Vagina (tissue), 2 donors: ENCODE results near the gene TMEM44.

Source experiments
- POLR2A ChIP-seq, 2 donors: fragments of 450-650 bp; IDR thresholded peaks; one replicate each; pipeline ENCODE4 v1.6.1; 2017; ENCODE audit warnings: antibody characterized with exemption in 2 of 2, mild to moderate bottlenecking in 2 of 2, moderate library complexity in 2 of 2
- POLR2AphosphoS5 ChIP-seq, 2 donors: sonication (generic); formaldehyde crosslinking; IDR thresholded peaks; one replicate each; pipeline ENCODE4 v1.9.0; 2017; ENCODE audit warnings: antibody characterized with exemption in 2 of 2, mild to moderate bottlenecking in 2 of 2, low read depth in 1 of 2; ENCODE audit not compliant: insufficient read depth in 1 of 2
- TF ChIP-seq, protein P1 (sequence below), 3 experiments: fragments of 450-650 bp in 2 of 3; fragments of 200-600 bp in 1 of 3; sonication (generic) in 1 of 3; IDR thresholded peaks; one replicate each; pipeline ENCODE4 v1.5.1; 2017 to 2019; ENCODE audit warnings: antibody characterized with exemption in 3 of 3, mild to moderate bottlenecking in 2 of 3, moderate library complexity in 2 of 3

DNA sequence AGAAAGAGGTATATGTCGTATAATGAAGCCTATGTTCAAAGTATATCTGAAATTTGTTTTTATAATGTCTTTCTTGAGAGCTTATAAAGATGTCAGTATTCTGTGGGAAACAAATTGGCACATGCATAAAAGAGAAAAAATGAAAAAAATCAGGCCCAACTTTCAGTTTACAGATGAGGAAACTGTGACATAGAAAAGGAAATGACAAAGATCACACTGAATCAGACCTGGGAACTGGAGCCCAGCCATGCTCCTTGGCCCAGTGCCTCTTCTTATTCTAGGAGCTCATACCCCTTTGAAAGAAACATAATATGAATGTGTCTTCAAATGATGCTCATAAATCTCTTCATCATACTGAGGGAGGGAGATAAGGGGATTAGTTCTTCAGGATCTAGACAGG, 48.4 kb downstream of the TMEM44 start:
- TF ChIP-seq, protein P1, sequence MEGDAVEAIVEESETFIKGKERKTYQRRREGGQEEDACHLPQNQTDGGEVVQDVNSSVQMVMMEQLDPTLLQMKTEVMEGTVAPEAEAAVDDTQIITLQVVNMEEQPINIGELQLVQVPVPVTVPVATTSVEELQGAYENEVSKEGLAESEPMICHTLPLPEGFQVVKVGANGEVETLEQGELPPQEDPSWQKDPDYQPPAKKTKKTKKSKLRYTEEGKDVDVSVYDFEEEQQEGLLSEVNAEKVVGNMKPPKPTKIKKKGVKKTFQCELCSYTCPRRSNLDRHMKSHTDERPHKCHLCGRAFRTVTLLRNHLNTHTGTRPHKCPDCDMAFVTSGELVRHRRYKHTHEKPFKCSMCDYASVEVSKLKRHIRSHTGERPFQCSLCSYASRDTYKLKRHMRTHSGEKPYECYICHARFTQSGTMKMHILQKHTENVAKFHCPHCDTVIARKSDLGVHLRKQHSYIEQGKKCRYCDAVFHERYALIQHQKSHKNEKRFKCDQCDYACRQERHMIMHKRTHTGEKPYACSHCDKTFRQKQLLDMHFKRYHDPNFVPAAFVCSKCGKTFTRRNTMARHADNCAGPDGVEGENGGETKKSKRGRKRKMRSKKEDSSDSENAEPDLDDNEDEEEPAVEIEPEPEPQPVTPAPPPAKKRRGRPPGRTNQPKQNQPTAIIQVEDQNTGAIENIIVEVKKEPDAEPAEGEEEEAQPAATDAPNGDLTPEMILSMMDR (IDR thresholded peaks at IDR 0.05), result no peak
- no peak for TF ChIP-seq POLR2A (IDR thresholded peaks at IDR 0.05)
- TF ChIP-seq POLR2AphosphoS5 (IDR thresholded peaks at IDR 0.05; ENCODE audit: insufficient read depth in 1 of 2, low read depth in 1 of 2), result no peak
